BLaER1 treated with 17β-estradiol and CSF1 and Interleukin-3, amounts not matched to agents 10 nM and 100 nM (cell line): ENCODE data around the gene ZNF628.

Source experiments
- H3K27ac ChIP-seq, 11 experiments: shearing (Covaris generic); formaldehyde crosslinking; 2 replicates each; pipeline ENCODE4 v1.8.1; 2022
- H3K27me3 ChIP-seq, 11 experiments: shearing (Covaris generic); formaldehyde crosslinking; 2 replicates each; pipeline ENCODE4 v1.8.1; 2022
- H3K36me3 ChIP-seq, 11 experiments: shearing (Covaris generic); formaldehyde crosslinking; 2 replicates each; pipeline ENCODE4 v1.8.1; 2022
- H3K4me1 ChIP-seq, 10 experiments: shearing (Covaris generic); formaldehyde crosslinking; 2 replicates each; pipeline ENCODE4 v1.8.1; 2022
- H3K4me2 ChIP-seq, 11 experiments: shearing (Covaris generic); formaldehyde crosslinking; 2 replicates each; pipeline ENCODE4 v1.8.1; 2022
- H3K4me3 ChIP-seq, 10 experiments: shearing (Covaris generic); formaldehyde crosslinking; 2 replicates each; pipeline ENCODE4 v1.8.1; 2022
- H3K9ac ChIP-seq, 11 experiments: shearing (Covaris generic); formaldehyde crosslinking; 2 replicates each; pipeline ENCODE4 v1.8.1; 2022
- H3K9me3 ChIP-seq, 11 experiments: shearing (Covaris generic); formaldehyde crosslinking; replicated peaks in 1 of 11; 2 replicates each; pipeline ENCODE4 v1.8.1; 2022
- H4K20me1 ChIP-seq, 11 experiments: shearing (Covaris generic); formaldehyde crosslinking; 2 replicates each; pipeline ENCODE4 v1.8.1; 2022
- Cebpa-rat ChIP-seq, 11 experiments: shearing (Covaris generic); IDR thresholded peaks; 2 replicates each; pipeline ENCODE4 v1.8.1; 2022

The ZNF628 gene

DNA sequence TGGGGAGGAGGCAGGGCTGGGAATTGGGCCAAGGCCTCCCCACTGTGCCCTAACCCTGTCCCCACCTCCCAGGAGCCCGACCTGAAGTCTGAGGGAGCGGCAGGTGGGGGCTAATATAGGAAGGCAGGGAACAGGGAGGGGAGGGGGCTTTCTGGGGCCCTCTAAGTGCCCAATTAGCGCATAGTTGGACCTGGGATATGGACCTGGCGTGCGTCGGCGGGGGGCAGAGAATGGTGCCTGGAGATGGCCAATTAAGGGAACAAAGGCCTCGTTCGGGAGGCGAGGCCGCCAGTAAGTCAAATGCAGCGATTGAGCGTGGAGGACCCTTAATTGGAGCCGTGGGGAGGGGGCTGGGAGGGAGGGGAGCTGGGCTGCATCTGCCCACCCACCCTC lies 11.8 kb upstream of the ZNF628 start, which contains the start of gene C19orf85:
Gene C19orf85, minus strand, starts transcription at position 90 of the 393 bp plus-strand sequence. CDS start 197 bp downstream, outside the sequence.
- no peak for TF ChIP-seq Cebpa-rat (IDR thresholded peaks at IDR 0.05)
- Histone ChIP-seq H3K9me3 (no peaks in the 10 kb centered on the region), H4K20me1 (peaks cover 0 to 13% (median 12%) of the 10 kb centered on the region in 11 experiments; a peak in 17 of 22 replicates), H3K4me1 (peaks cover 24 to 36% (median 32%) of the 10 kb centered on the region in 10 experiments), H3K4me2 (peak within 1 kb of the TSS in 7 of 11 experiments; percentile 18 to 56 (median 41); a peak in 12 of 22 replicates), H3K9ac (peak within 1 kb of the TSS in 6 of 11 experiments; percentile 2 to 45 (median 41); a peak in 8 of 22 replicates), H3K36me3 (no peaks in the 10 kb centered on the region), H3K4me3 (no peak within 1 kb of the TSS), H3K27ac (0 out of 22 replicates have a peak within 1 kb of the TSS, but pooled peaks of 1 of the 11 experiments have one; percentile 26), H3K27me3 (no peaks in the 10 kb centered on the region)

DNA sequence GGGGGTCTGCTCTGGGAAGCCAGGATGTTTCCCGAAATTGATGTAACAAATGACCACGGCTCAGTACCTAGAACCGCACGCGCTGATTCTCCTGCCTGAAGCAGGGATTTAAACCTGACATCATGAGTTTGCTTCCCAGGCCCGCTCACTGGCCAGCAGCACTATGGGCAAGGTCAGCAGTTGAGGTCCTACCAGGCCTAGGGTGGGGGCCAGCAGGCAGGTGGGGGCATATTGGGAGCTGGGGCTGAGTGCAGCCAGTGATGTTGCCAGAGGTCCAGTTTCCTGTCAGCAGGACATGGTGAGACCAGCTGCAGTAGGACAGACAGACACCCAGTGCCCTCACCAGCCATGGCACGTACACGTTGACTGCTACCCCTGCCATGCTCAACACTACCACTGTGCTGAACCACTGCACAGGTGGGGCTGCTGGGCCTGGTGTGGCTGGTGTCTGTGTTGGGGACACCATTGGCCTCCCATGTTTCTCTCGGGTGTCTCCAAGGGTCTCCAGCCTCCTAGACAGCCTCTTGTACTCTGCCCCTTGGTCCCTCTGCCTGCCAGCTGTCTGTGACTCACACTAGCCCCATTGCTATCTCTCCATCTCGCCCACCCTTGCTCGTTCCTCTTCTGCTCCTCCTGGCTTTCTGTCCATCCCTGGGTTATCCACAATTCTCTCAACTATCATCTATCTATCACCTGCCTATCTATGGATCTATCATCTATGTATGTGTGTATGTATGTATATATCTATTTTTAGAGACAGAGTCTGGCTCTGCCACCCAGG lies 10.8 kb upstream of the ZNF628 start:
- no peaks in the 10 kb centered on the region for H3K27me3 ChIP-seq

DNA sequence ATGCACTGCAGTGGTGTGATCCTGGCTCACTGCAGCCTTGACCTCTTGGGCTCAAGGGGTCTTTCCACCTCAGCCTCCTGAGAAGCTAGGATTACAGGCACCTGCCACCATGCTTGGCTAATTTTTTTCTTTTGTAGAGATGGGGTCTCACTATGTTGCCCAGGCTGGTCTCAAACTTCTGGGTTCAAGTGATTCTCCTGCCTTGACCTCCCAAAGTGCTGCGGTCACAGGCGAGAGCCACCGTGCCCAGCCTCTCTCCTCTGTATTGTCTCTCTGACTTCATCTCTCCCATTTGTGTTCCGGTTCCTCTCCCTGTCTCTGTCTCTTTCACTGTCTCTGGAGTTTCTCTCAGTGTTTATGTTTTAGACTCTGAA lies 10.2 kb upstream of the ZNF628 start:
- Histone ChIP-seq H3K9ac (no peak overlapping the region), H3K4me1 (peaks cover 8 to 21% (median 18%) of the 10 kb centered on the region in 10 experiments; a peak in 19 of 20 replicates), H3K36me3 (no peaks in the 10 kb centered on the region), H3K4me3 (no peak overlapping the region), H3K4me2 (no peak overlapping the region), H3K9me3 (no peaks in the 10 kb centered on the region), H3K27ac (no peak overlapping the region), H4K20me1 (no peaks in the 10 kb centered on the region), H3K27me3 (no peaks in the 10 kb centered on the region)
- no peak for TF ChIP-seq Cebpa-rat (IDR thresholded peaks at IDR 0.05)

More for the DNA sequence above, 10.8 kb upstream of the ZNF628 start:
- H3K9ac ChIP-seq = no peak overlapping the region
- H4K20me1 ChIP-seq = peaks cover 0 to 4% (median 3%) of the 10 kb centered on the region in 11 experiments; a peak in 13 of 22 replicates
- H3K4me1 ChIP-seq = peaks cover 14 to 26% (median 22%) of the 10 kb centered on the region in 10 experiments
- H3K27ac ChIP-seq = no peak overlapping the region
- H3K9me3 ChIP-seq = no peaks in the 10 kb centered on the region
- no peak overlapping the region for H3K4me2 ChIP-seq
- no peaks in the 10 kb centered on the region for H3K36me3 ChIP-seq
- H3K4me3 ChIP-seq = no peak overlapping the region
- no peak for TF ChIP-seq Cebpa-rat (IDR thresholded peaks at IDR 0.05)

DNA sequence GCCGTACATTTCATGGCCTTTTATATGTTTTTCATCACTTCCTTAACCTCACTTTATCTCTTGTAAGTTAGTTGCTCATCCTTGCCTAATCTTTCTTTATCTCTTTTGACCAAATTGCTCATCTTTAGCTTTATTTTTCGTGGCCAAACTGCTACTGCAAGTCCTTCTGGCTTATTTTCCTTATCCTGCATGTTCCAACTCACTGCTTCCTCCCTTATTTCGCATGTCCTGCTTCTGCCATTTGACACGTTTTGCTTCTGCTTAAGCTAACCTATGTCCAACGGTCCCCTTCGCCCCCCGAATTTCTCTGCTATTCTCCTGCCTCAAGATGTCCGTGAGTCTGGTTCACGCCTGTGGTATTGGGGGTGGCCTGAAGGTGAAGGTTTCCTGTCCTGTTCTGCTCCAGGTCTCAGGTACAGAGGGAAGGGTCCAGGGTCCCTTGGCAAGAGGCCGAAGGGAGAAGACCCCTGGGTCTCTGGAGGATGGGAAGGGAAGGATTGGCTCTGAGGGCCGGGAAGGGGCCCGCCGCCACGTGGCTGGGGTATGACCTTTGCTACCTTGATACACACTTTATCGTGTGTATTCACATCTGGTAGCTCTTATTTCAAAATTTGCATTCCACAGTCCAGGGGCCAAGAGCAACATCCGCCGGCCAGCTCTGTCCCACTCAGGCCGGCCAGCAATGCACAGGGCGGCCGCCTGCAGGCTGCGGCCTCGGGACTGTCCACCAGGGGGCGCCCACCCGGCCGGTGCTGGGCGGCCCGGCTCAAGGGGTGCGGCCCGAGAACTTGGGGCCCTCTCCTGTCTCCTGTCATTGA lies 9.0 kb upstream of the ZNF628 start:
- H3K4me3 ChIP-seq = no peak overlapping the region
- TF ChIP-seq Cebpa-rat (IDR thresholded peaks at IDR 0.05) = no peak
- peak overlapping the region in 3 of 11 experiments; percentile 18 to 26 (median 20); a peak in 2 of 22 replicates for H3K4me2 ChIP-seq
- H3K36me3 ChIP-seq = no peaks in the 10 kb centered on the region
- H3K9ac ChIP-seq = no peak overlapping the region
- H4K20me1 ChIP-seq = no peaks in the 10 kb centered on the region
- peaks cover 3 to 15% (median 11%) of the 10 kb centered on the region in 10 experiments; a peak in 17 of 20 replicates for H3K4me1 ChIP-seq
- no peaks in the 10 kb centered on the region for H3K9me3 ChIP-seq
- H3K27me3 ChIP-seq = no peaks in the 10 kb centered on the region
- H3K27ac ChIP-seq = no peak overlapping the region

DNA sequence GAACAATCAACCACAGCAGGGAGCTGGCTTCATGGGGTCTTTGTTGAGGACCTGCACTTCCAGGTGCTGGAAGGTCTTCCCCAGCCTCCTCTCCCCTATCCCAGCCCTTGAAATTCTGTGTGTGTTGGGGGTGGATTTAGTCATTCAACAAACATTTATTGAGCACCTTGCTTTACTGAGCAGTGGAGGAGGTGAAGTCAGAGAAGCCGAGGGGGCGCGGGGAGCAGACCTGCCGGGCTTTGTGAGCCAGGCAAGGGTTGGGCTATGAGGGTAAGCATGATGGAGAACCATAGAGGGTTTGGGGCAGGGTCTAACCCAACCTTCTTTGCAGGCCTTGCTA lies 8.4 kb upstream of the ZNF628 start:
- no peak overlapping the region for H3K9ac ChIP-seq
- H3K27ac ChIP-seq = no peak overlapping the region
- no peak overlapping the region for H3K4me3 ChIP-seq
- H3K4me2 ChIP-seq = peak overlapping the region in 3 of 11 experiments; percentile 18 to 26 (median 20); a peak in 2 of 22 replicates
- H3K4me1 ChIP-seq = peaks cover 0 to 12% (median 8%) of the 10 kb centered on the region in 10 experiments; a peak in 12 of 20 replicates
- H3K9me3 ChIP-seq = no peaks in the 10 kb centered on the region
- no peak for TF ChIP-seq Cebpa-rat (IDR thresholded peaks at IDR 0.05)
- no peaks in the 10 kb centered on the region for H4K20me1 ChIP-seq
- no peaks in the 10 kb centered on the region for H3K36me3 ChIP-seq
- no peaks in the 10 kb centered on the region for H3K27me3 ChIP-seq

DNA sequence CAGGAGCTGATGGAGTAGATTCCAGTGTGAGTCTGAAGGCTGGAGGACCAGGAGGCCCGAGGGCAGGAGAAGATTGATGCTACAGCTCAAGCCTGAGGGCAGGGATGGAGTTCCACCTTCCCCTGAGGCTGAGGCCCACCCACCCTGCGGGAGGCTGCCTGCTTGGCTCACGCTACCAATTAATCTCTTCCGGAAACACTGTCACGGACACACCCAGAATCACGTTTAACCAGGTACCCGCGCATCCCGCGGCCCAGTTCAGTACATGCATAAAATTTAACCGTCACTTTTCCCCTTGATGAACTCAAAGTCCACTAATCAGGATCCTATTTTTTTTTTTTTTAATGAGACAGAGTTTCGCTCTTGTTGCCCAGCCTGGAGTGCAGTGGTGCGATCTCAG lies 5.2 kb upstream of the ZNF628 start:
- H3K27ac ChIP-seq = no peak overlapping the region
- no peaks in the 10 kb centered on the region for H4K20me1 ChIP-seq
- no peaks in the 10 kb centered on the region for H3K36me3 ChIP-seq
- H3K9me3 ChIP-seq = no peaks in the 10 kb centered on the region
- no peak overlapping the region for H3K9ac ChIP-seq
- no peaks in the 10 kb centered on the region for H3K27me3 ChIP-seq
- TF ChIP-seq Cebpa-rat (IDR thresholded peaks at IDR 0.05) = no peak
- H3K4me1 ChIP-seq = peaks cover 5 to 20% (median 15%) of the 10 kb centered on the region in 10 experiments; a peak in 19 of 20 replicates
- H3K4me2 ChIP-seq = no peak overlapping the region
- no peak overlapping the region for H3K4me3 ChIP-seq

DNA sequence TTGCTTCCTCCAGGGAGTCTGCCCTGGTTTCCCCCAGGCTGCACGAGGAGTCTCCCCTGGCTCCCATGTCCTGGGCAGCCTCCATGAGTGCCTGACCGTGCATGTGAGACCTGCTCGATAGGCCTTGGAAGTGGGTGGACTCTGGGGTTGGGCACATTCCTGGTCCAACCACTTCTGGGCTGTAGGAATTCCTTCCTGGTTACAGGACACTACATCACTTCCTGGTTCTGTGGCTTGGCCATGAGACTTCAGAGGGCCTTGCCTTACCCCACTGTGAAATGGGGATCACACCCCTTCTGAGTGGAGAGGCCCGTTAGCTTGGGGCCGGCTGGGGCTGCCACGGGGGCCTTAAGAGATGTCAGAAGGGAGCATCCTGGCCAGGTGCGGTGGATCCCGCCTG lies 4.0 kb upstream of the ZNF628 start:
- TF ChIP-seq Cebpa-rat (IDR thresholded peaks at IDR 0.05) = no peak
- Histone ChIP-seq H3K27ac (no peak overlapping the region), H3K9ac (peak overlapping the region in 1 of 11 experiments; percentile 9; a peak in 1 of 22 replicates), H3K4me2 (no peak overlapping the region), H3K36me3 (no peaks in the 10 kb centered on the region), H3K4me1 (peaks cover 6 to 22% (median 17%) of the 10 kb centered on the region in 10 experiments), H3K9me3 (no peaks in the 10 kb centered on the region), H4K20me1 (no peaks in the 10 kb centered on the region), H3K4me3 (no peak overlapping the region), H3K27me3 (no peaks in the 10 kb centered on the region)

DNA sequence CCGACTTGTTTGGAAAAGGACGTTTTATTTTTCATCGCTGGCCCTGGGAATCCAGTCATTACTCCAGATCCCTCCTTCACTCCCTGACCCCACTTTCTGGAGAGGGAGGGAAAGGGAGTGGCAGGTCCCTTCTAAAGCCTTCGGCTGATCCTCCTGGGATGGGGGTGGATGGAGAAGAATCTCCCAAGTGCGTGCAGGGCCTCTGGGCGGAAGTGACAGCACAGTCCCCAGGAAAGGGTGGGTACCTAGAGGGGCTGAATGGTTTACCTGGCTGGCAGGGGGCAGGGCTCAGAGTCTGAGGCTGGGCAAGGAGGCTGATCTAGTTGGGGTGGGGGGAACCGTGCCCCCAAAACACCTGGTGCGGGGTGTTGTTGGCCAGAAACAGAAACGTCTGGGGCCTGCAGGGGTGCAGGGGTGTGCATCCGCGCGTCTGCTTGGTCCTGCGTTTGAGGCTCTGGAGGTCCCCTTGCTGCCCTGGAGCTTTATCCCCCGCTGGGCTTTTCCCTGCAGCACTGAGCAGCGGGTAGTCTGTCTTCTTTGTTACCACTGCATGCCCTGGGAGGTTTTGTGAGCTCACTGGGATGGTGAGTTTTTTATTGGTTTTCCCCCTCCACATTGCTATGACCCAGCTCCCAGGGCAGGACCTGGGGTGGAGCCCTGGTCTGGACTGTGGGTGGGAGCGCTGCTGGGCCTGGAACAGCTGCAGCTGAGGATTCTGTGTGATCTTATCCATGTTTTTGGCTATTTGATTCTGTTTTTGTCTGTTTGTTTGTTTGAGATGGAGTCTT lies 3.0 kb upstream of the ZNF628 start:
- H4K20me1 ChIP-seq = peaks cover 0 to 8% (median 3%) of the 10 kb centered on the region in 11 experiments; a peak in 6 of 22 replicates
- H3K27me3 ChIP-seq = no peaks in the 10 kb centered on the region
- no peaks in the 10 kb centered on the region for H3K9me3 ChIP-seq
- H3K27ac ChIP-seq = no peak overlapping the region
- H3K4me3 ChIP-seq = no peak overlapping the region
- TF ChIP-seq Cebpa-rat (IDR thresholded peaks at IDR 0.05) = no peak
- H3K36me3 ChIP-seq = no peaks in the 10 kb centered on the region
- H3K4me1 ChIP-seq = peaks cover 16 to 32% (median 27%) of the 10 kb centered on the region in 10 experiments
- H3K4me2 ChIP-seq = no peak overlapping the region
- H3K9ac ChIP-seq = peak overlapping the region in 4 of 11 experiments; percentile 7 to 11 (median 9); a peak in 3 of 22 replicates
